ENCODE measurements around the gene MICA.

GRCh38 chr6:31401403-31401802, 2.0 kb upstream of the MICA start:
- no peak for TF ChIP-seq POLR2A (IDR thresholded peaks at IDR 0.05; ENCODE audit: low read depth, low read length)
- no peak for TF ChIP-seq POLR2AphosphoS5 (IDR thresholded peaks at IDR 0.05; ENCODE audit: low read depth, low read length)
